H1 (cell line): ENCODE data around the gene SLC15A1. TPM values are rescaled to one million over a fixed set of nuclear protein-coding genes. Genes with fewer than 3 reads are reported as not detected.

Experiments
- CTBP2 ChIP-seq: IDR thresholded peaks from 2 replicates; pipeline ENCODE4 v1.7.0; 2011; ENCODE audit warnings: borderline replicate concordance, mild to moderate bottlenecking, moderate library complexity, mixed read lengths, low read length; ENCODE audit not compliant: insufficient read depth, insufficient read length
- EZH2 ChIP-seq: fragments of 200-600 bp; sonication (generic); IDR thresholded peaks from 2 replicates; pipeline ENCODE4 v1.7.1; 2012; ENCODE audit warnings: low read depth, mild to moderate bottlenecking, moderate library complexity, low read length, inconsistent platforms; ENCODE audit not compliant: severe bottlenecking
- NRF1 ChIP-seq: IDR thresholded peaks from 2 replicates; pipeline ENCODE4 v1.6.1; 2011; ENCODE audit warnings: mild to moderate bottlenecking, low read depth, low read length, improper control_type of control experiment
- polyA plus RNA-seq, 7 experiments: library from polyadenylated mRNA; depleted of rRNA in 3 of 7; stranded (reverse) in 5 of 7; unstranded in 2 of 7; fragments of >200 nt in 5 of 7; fragments of 200-250 nt in 2 of 7; gene quantifications; 1 replicate in 5 of 7; 2 replicates in 1 of 7; 4 replicates in 1 of 7; pipeline versions ENCODE4 v1.2.1 to v1.2.3, GENCODE V29; 2011 to 2013; ENCODE audit warnings: missing spikeins in 2 of 7, mixed read lengths in 2 of 7
- total RNA-seq: library from RNA; stranded (reverse); fragmentation: NEBNext Ultra II Directional; extraction: Animal tissue kit (Norgen Biotek cat#: 25700); gene quantifications from 2 replicates; pipeline ENCODE4 v1.2.1, GENCODE V29; 2021
- TF ChIP-seq, protein P1 (sequence below): fragments of 300-600 bp; sonication (generic); IDR thresholded peaks from 2 replicates; pipeline ENCODE4 v1.7.1; 2012; ENCODE audit warnings: low read length, moderate library complexity, mild to moderate bottlenecking, inconsistent platforms; ENCODE audit not compliant: insufficient replicate concordance

Gene SLC15A1
- total and polyA plus RNA-seq, 2 of the 8 experiments (the other 6 are each of a cell fraction or from before 2014, with no cell fraction given), result 1.3 to 2.4 TPM

DNA sequence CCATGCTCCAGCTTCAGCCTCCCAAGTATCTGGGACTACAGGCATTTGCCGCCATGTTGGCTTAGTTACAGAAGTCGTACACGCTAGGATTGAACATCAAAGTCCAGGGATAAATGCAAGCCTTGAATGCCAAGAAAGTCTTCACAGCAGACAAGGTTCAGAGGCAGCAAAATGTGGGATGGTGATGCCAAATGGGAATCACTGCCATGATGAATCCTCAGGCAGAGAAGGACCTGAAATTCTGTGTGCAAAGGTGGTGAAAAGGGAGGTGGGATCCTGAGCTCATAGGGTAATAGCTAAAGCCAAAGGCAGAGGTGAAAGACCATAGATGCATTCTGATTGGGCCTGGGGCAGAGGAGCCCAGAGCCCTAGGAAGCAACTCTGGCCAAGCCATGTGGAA lies 96.2 kb downstream of the SLC15A1 start (continued):
- TF ChIP-seq, protein P1, sequence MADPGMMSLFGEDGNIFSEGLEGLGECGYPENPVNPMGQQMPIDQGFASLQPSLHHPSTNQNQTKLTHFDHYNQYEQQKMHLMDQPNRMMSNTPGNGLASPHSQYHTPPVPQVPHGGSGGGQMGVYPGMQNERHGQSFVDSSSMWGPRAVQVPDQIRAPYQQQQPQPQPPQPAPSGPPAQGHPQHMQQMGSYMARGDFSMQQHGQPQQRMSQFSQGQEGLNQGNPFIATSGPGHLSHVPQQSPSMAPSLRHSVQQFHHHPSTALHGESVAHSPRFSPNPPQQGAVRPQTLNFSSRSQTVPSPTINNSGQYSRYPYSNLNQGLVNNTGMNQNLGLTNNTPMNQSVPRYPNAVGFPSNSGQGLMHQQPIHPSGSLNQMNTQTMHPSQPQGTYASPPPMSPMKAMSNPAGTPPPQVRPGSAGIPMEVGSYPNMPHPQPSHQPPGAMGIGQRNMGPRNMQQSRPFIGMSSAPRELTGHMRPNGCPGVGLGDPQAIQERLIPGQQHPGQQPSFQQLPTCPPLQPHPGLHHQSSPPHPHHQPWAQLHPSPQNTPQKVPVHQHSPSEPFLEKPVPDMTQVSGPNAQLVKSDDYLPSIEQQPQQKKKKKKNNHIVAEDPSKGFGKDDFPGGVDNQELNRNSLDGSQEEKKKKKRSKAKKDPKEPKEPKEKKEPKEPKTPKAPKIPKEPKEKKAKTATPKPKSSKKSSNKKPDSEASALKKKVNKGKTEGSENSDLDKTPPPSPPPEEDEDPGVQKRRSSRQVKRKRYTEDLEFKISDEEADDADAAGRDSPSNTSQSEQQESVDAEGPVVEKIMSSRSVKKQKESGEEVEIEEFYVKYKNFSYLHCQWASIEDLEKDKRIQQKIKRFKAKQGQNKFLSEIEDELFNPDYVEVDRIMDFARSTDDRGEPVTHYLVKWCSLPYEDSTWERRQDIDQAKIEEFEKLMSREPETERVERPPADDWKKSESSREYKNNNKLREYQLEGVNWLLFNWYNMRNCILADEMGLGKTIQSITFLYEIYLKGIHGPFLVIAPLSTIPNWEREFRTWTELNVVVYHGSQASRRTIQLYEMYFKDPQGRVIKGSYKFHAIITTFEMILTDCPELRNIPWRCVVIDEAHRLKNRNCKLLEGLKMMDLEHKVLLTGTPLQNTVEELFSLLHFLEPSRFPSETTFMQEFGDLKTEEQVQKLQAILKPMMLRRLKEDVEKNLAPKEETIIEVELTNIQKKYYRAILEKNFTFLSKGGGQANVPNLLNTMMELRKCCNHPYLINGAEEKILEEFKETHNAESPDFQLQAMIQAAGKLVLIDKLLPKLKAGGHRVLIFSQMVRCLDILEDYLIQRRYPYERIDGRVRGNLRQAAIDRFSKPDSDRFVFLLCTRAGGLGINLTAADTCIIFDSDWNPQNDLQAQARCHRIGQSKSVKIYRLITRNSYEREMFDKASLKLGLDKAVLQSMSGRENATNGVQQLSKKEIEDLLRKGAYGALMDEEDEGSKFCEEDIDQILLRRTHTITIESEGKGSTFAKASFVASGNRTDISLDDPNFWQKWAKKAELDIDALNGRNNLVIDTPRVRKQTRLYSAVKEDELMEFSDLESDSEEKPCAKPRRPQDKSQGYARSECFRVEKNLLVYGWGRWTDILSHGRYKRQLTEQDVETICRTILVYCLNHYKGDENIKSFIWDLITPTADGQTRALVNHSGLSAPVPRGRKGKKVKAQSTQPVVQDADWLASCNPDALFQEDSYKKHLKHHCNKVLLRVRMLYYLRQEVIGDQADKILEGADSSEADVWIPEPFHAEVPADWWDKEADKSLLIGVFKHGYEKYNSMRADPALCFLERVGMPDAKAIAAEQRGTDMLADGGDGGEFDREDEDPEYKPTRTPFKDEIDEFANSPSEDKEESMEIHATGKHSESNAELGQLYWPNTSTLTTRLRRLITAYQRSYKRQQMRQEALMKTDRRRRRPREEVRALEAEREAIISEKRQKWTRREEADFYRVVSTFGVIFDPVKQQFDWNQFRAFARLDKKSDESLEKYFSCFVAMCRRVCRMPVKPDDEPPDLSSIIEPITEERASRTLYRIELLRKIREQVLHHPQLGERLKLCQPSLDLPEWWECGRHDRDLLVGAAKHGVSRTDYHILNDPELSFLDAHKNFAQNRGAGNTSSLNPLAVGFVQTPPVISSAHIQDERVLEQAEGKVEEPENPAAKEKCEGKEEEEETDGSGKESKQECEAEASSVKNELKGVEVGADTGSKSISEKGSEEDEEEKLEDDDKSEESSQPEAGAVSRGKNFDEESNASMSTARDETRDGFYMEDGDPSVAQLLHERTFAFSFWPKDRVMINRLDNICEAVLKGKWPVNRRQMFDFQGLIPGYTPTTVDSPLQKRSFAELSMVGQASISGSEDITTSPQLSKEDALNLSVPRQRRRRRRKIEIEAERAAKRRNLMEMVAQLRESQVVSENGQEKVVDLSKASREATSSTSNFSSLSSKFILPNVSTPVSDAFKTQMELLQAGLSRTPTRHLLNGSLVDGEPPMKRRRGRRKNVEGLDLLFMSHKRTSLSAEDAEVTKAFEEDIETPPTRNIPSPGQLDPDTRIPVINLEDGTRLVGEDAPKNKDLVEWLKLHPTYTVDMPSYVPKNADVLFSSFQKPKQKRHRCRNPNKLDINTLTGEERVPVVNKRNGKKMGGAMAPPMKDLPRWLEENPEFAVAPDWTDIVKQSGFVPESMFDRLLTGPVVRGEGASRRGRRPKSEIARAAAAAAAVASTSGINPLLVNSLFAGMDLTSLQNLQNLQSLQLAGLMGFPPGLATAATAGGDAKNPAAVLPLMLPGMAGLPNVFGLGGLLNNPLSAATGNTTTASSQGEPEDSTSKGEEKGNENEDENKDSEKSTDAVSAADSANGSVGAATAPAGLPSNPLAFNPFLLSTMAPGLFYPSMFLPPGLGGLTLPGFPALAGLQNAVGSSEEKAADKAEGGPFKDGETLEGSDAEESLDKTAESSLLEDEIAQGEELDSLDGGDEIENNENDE, result no peak
- no peak for TF ChIP-seq EZH2
- no peak for TF ChIP-seq CTBP2
- no peak for TF ChIP-seq NRF1
- TF ChIP-seq, all 59 proteins: peak for 0
